ENCODE data around the gene TGFBR3.

The TGFBR3 gene

GRCh38 chr1:91750398-91750996 lies 135.5 kb downstream of the TGFBR3 start:
- H4K20me1 ChIP-seq (ENCODE audit: insufficient read depth, low read length): no peaks in the 10 kb centered on the region
- no peaks in the 10 kb centered on the region for H3K36me3 ChIP-seq (replicated peaks; ENCODE audit: low read depth, low read length)
- H3K4me2 ChIP-seq (ENCODE audit: low read length): no peak overlapping the region
- no peak overlapping the region for H3K27ac ChIP-seq (ENCODE audit: low read length)
- no peaks in the 10 kb centered on the region for H3K27me3 ChIP-seq (ENCODE audit: low read depth, low read length)
- no peak overlapping the region for H3K4me3 ChIP-seq (ENCODE audit: low read length)
- no peaks in the 10 kb centered on the region for H3K9me3 ChIP-seq (ENCODE audit: insufficient read depth, low read length)
- no peak overlapping the region for H3K9ac ChIP-seq (ENCODE audit: low read length)
- TF ChIP-seq, protein P1, sequence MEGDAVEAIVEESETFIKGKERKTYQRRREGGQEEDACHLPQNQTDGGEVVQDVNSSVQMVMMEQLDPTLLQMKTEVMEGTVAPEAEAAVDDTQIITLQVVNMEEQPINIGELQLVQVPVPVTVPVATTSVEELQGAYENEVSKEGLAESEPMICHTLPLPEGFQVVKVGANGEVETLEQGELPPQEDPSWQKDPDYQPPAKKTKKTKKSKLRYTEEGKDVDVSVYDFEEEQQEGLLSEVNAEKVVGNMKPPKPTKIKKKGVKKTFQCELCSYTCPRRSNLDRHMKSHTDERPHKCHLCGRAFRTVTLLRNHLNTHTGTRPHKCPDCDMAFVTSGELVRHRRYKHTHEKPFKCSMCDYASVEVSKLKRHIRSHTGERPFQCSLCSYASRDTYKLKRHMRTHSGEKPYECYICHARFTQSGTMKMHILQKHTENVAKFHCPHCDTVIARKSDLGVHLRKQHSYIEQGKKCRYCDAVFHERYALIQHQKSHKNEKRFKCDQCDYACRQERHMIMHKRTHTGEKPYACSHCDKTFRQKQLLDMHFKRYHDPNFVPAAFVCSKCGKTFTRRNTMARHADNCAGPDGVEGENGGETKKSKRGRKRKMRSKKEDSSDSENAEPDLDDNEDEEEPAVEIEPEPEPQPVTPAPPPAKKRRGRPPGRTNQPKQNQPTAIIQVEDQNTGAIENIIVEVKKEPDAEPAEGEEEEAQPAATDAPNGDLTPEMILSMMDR (IDR thresholded peaks at IDR 0.05; ENCODE audit: low read depth, low read length): no peak
- no peak for TF ChIP-seq EZH2phosphoT487 (IDR thresholded peaks at IDR 0.05; ENCODE audit: low read depth)
- no peaks in the 10 kb centered on the region for H3K79me2 ChIP-seq (ENCODE audit: low read length)
- no peak overlapping the region for H2AFZ ChIP-seq (ENCODE audit: low read depth, low read length)
- peaks cover 48% of the 10 kb centered on the region for H3K4me1 ChIP-seq (ENCODE audit: low read length)

DNA sequence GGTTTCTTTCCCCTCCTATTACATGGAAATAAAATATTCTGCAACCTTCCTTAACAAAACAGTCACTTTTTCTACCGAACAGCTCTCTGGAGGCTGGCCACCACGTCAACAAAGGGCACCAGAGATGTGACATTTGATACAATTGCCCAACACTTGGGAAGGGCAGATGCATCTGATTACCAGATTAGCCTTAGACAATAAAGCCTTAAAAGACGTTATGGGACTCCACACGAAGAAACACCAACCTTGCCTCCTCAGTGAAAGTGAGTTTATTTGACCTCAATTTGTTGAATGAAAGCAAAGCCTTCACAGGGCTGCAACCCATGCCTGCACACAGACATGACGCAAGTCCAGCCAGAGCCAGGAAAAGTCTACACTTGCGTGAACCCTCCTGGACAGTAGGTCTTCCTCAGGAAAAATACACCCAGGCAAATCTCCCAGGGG lies 136.1 kb downstream of the TGFBR3 start:
- H3K9me3 ChIP-seq (ENCODE audit: insufficient read depth, low read length): no peaks in the 10 kb centered on the region

DNA sequence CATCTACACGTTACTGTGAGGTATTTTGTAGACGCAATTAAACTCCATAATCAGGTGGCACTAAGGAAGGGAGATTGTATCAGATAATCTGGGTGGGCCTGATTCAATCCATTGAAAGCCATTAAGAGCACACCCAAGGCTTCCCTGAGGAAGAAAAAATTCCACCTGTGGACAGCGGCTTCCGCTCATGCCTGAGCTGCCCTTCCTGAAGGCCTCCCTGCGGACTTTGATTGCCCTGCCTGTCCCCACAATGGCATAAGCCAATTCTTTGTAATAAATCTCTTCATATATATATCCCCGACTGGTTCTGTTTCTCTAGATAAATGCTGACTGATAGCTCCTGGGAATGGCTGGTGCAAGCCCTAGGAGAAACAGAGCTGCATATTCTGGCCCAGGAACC lies 138.3 kb downstream of the TGFBR3 start:
- Histone ChIP-seq H3K9me3 (ENCODE audit: insufficient read depth, low read length) (no peaks in the 10 kb centered on the region), H4K20me1 (ENCODE audit: insufficient read depth, low read length) (no peaks in the 10 kb centered on the region), H3K27ac (ENCODE audit: low read length) (no peak overlapping the region), H3K36me3 (replicated peaks; ENCODE audit: low read depth, low read length) (no peaks in the 10 kb centered on the region), H3K4me2 (ENCODE audit: low read length) (no peak overlapping the region), H2AFZ (ENCODE audit: low read depth, low read length) (no peak overlapping the region), H3K79me2 (ENCODE audit: low read length) (no peaks in the 10 kb centered on the region), H3K4me3 (ENCODE audit: low read length) (no peak overlapping the region), H3K4me1 (ENCODE audit: low read length) (peaks cover 28% of the 10 kb centered on the region), H3K27me3 (ENCODE audit: low read depth, low read length) (no peaks in the 10 kb centered on the region), H3K9ac (ENCODE audit: low read length) (no peak overlapping the region)
- TF ChIP-seq EZH2phosphoT487 (IDR thresholded peaks at IDR 0.05; ENCODE audit: low read depth): no peak
- TF ChIP-seq, protein P1 (IDR thresholded peaks at IDR 0.05; ENCODE audit: low read depth, low read length): no peak

More for the DNA sequence above, 136.1 kb downstream of the TGFBR3 start:
- Histone ChIP-seq H3K9ac (ENCODE audit: low read length) (no peak overlapping the region), H3K36me3 (replicated peaks; ENCODE audit: low read depth, low read length) (no peaks in the 10 kb centered on the region), H4K20me1 (ENCODE audit: insufficient read depth, low read length) (no peaks in the 10 kb centered on the region), H3K4me2 (ENCODE audit: low read length) (no peak overlapping the region), H3K79me2 (ENCODE audit: low read length) (no peaks in the 10 kb centered on the region), H3K27ac (ENCODE audit: low read length) (no peak overlapping the region), H3K27me3 (ENCODE audit: low read depth, low read length) (no peaks in the 10 kb centered on the region), H3K4me1 (ENCODE audit: low read length) (peaks cover 48% of the 10 kb centered on the region), H3K4me3 (ENCODE audit: low read length) (no peak overlapping the region), H2AFZ (ENCODE audit: low read depth, low read length) (no peak overlapping the region)
- no peak for TF ChIP-seq EZH2phosphoT487 (IDR thresholded peaks at IDR 0.05; ENCODE audit: low read depth)
- TF ChIP-seq, protein P1 (IDR thresholded peaks at IDR 0.05; ENCODE audit: low read depth, low read length): no peak

DNA sequence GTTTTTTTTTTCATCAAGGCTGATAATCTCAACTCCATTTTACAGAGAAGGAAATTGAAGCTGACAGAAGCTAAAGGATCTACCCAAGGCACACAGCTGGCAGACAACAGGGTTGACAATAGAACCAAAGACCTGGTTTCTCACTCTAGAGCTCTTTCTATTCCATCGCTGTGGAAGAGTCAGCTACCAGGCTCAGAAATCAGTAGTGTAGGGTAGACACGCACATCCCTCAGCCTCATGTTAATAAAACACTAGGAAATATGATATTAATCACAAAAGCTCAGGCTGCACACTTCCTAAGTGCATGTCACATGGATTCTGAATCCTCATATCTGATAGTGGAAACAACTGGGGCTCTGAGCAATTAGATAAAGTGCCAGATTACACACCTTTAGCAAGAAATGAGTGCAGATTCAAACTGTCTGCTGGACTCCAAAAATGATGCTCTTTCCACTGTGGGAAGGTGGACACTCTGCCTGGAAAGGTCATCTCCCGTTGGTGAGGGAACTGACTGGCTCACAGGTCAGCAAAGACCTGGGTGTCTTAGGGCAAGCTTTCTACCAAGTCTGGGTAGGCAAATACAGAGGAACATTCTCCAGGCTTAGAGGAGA lies 139.1 kb downstream of the TGFBR3 start:
- Histone ChIP-seq H3K9ac (ENCODE audit: low read length) (no peak overlapping the region), H3K36me3 (replicated peaks; ENCODE audit: low read depth, low read length) (no peaks in the 10 kb centered on the region), H2AFZ (ENCODE audit: low read depth, low read length) (no peak overlapping the region), H3K27me3 (ENCODE audit: low read depth, low read length) (no peaks in the 10 kb centered on the region), H3K9me3 (ENCODE audit: insufficient read depth, low read length) (no peaks in the 10 kb centered on the region), H3K4me1 (ENCODE audit: low read length) (peaks cover 19% of the 10 kb centered on the region), H3K27ac (ENCODE audit: low read length) (no peak overlapping the region), H3K4me3 (ENCODE audit: low read length) (no peak overlapping the region), H4K20me1 (ENCODE audit: insufficient read depth, low read length) (no peaks in the 10 kb centered on the region), H3K79me2 (ENCODE audit: low read length) (no peaks in the 10 kb centered on the region), H3K4me2 (ENCODE audit: low read length) (no peak overlapping the region)
- TF ChIP-seq, protein P1 (IDR thresholded peaks at IDR 0.05; ENCODE audit: low read depth, low read length): no peak
- TF ChIP-seq EZH2phosphoT487 (IDR thresholded peaks at IDR 0.05; ENCODE audit: low read depth): no peak

Measured in OCI-LY3 (cell line).